GM18951 (cell line): ENCODE results near the gene HAPLN3.

ENCODE experiments used
- POLR2A ChIP-seq: IDR thresholded peaks from 4 replicates; pipeline ENCODE4 v1.6.1; 2011; ENCODE audit warnings: mild to moderate bottlenecking; ENCODE audit not compliant: insufficient read length, insufficient read depth; ENCODE audit errors: extremely low read depth
- in situ Hi-C: fragments of 300-500 bp; cut with MboI; formaldehyde crosslinking; loops from one replicate; pipeline ENCODE4 v1.12.0; 2022; ENCODE audit warnings: low sequenced_read_pairs, mixed read lengths, inconsistent platforms; ENCODE audit not compliant: unreplicated experiment

HAPLN3 gene

DNA sequence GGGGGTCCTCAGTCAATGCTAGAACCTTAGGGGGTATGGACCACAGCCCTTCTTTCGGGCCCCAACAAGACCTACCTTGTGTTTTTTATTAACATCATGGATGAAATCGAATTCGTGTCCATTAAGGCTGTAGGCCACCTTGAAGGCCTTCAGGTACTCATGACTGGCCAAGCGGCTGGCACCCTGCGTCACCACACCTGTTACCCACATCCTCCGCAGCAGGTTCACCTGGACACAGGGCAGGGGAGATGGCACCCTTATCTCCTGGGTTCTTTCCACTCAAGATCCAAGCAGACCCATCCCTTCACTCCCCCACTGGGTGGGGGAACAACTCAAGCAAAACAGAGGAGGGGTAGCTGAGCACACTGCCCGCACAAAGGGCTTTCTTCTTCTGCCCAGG is 11.2 kb upstream of the HAPLN3 start:
- in situ Hi-C loops, result loop anchor here (5.0 kb wide), 1 partner anchor 111 kb away; no protein-coding TSS in a partner anchor
- no peak for TF ChIP-seq POLR2A

DNA sequence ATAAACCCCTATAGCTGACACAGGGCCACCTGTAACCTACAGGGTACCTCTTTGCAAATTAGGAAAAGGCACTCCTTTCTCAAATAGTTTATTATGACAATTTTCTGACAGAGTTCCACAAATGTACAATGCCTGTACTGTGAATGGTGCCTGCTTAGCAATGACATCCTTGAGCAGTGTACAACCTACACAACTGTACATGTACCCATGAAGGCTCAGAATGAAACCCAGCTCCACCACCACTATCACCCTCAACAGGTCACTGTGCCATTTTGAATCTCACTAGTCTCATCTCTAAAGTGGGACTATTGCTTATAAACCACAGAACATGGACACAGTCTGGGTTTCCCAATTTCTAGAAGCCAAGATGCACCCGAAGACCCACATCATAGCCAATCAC is 10.8 kb upstream of the HAPLN3 start:
- in situ Hi-C loops, result loop anchor here (5.0 kb wide), 1 partner anchor 111 kb away; no protein-coding TSS in a partner anchor
- no peak for TF ChIP-seq POLR2A

DNA sequence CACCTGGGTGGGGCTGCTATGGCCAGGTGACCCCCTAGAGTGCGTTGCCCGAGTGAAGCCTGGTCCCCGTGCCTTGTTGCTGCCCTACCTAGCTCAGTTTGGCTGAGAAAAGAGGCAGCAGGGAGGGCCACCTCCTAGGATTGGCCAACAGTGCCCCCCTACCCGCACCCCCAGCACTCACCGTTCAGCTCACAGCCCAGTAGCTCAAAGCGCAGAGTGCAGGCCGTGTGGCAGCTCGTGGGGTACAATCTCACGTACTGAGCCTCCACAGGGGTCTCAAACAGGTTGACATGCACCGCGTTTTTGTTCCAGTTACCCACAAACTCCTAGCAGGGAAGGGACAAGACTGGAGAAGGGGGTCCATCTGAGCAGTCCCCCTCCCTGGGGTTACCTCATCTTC is 10.2 kb upstream of the HAPLN3 start:
- TF ChIP-seq POLR2A, result no peak
- in situ Hi-C loops, result loop anchor here (5.0 kb wide), 1 partner anchor 112 kb away; no protein-coding TSS in a partner anchor

DNA sequence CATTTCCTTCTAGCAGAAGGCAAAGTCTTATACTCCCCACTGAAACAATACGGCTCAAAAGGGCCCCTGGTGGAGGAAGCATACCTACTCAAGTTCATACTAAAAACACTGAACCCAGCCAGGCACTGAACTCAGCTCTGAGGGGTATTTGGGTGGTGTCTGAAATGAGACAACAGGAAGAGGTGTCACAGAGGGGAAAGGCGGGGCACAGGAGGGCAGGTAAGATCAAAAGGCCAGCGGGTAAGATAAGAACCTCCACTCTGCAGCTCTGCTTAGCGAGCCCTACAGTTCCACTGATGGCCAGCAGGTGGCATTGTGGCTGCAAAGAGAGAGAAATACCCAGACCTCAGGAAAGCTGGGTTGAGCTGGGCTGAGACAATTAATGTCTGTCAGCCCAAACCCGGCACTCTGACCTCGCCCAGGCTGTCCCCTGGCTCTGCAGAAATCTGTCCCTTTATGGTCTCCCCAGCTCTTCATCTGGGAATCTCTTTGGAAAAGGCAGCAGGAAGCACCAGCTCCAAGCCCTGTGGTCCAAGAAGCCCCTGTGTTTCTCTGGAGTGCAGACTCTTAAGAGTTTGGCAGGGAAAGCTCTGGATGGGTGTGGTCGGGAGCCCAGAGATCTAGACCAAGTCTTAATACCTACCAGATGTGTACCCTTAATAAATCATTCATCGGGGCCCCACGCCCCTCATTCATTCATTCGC is 9.4 kb upstream of the HAPLN3 start:
- in situ Hi-C loops, result loop anchor here (5.0 kb wide), 1 partner anchor 113 kb away; no protein-coding TSS in a partner anchor
- no peak for TF ChIP-seq POLR2A

DNA sequence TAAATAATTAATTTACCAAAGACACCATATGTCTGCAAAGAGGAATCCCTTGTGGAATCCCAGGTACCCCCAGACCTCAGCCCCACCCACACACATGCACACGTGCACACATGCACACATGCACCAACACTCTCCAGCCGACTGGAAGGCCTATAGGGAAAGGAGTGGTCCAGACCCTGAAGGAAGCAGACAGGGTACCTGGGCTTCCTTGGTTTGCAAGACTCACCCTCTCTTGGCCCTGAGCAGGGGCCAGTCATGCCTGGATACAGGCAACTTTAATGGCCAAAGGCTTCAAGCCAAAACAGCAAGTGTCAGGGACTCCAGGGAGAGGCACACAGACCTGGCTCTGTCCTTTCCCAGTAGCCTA is 8.9 kb upstream of the HAPLN3 start:
- in situ Hi-C loops, result no loop called here
- TF ChIP-seq POLR2A, result no peak

DNA sequence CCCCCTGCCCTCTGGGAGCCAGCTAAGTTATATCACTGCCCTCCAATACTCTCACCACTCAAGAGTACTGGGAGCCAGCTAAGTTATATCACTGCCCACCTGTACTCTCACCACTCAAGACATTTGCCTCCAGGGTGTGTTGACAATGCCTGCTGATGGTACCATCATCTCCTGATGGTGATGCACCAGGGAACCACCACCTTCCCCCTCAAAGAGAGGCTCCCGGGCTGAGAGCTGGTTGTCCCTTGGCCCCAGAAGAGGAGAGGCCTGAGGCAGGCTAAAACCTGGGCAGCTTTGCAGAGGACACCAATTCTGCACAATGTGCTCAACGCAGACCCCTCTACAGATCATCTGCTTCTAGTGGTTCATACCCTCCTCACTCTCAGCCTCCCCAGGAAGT is 7.5 kb upstream of the HAPLN3 start:
- in situ Hi-C loops, result no loop called here
- no peak for TF ChIP-seq POLR2A

DNA sequence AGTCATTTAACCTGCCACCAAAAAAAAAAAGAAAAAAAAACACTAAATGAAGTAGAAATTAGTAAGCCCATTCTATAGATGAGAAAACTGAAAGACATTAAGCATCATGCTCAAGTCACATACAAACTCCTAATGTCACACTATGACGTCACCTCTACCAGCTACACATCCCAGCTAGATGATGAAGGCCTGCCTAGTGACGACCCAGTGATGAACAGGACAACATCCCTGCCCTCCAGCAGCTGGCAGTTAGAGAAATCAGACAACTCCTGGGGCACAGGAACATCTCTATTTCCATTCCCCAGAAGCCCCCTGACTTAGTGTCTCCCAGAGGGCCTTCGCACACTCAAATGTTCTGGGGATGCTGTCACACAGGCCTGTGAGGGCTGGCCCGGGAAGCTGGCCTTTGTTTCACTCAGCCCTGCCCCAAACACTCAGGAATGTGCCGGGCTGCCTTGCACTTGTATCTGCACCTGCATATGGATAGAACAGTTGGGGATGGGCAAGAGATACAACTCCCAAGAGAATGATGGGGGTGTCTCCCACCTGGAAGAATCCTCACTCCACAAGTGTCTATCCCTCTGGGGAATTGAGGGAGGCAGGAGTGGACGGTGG is 7.0 kb upstream of the HAPLN3 start:
- TF ChIP-seq POLR2A, result no peak

DNA sequence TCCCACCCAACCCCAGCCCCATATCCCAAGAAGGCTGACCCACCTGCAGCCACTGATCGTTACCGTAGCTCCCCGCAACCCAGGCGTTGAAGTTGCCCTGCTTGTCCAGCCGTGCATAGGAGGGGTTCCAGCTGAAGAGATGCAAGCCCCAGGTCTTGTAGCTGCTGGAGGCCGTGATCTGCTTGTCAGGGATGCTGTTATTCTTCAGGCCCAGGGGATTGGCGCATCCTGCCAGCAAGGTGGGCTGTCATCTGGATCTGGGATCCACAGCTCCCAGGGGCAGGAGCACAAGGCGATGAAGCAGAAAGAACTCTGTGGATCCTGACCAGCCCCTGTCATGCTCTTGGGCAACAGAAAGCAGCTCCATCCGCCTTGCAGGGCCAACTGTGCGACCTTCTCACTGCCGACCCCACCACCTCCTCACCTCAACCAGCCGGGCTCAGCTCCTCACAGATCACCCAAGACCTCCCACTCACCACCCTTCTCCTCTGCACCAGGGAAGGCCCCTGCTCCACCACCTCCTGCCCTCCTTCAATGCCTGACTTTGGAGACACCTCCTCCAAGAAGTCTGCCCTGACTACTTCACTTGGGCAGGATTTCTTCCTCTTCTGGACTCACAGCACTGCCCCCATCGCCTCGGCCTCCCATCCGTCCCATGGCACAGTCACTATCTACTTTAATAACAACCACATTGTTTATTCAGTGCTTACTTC is 6.3 kb upstream of the HAPLN3 start:
- in situ Hi-C loops, result no loop called here
- TF ChIP-seq POLR2A, result no peak

More for the DNA sequence above, 7.0 kb upstream of the HAPLN3 start:
- in situ Hi-C loops, result no loop called here

DNA sequence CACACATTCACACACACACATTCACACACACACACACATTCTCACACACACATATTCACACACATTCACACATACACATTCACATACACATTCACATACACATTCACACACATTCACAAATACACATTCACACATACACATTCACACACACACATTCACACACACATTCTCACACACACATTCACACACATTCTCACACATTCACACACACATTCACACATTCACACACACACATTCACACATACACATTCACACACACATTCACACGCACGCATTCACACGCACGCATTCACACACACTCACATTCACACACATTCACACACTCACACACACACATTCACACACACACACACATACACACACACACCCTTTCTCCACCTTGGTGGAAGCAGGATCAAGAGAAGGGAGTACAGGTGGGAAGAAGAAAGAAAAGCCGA is 5.7 kb upstream of the HAPLN3 start:
- TF ChIP-seq POLR2A, result no peak
- in situ Hi-C loops, result no loop called here

DNA sequence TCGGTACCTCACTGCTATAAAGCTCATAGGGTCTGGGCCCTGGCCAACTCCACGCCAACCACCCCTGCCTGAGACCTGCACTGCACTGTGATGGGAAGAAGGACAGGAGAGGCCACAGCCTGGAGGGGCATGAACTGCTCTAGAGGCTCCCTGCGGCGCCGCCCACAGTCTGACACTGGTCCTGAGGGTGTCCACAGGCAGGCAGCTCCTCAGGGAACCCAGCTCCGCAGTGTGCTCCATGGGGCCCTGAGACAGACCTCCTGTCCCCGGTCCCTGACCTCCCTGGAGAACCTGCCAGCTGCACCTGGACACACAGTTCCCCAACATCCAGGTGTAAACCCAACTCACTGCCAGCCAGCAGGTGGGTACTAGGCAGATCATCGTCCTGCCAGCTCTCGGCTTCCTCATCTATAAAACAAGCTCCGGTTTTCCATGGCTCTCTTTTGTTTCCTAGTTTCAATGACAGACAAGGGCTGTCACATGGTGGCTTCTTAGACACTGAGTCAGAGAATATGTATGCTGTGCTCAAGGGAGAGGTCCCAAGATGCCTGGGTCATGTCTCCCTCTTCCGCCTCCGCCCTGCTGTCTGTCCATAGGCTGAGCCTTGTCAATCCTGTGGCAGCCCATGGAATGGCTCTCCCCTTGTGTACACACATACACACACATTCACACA is 5.1 kb upstream of the HAPLN3 start:
- in situ Hi-C loops, result no loop called here
- no peak for TF ChIP-seq POLR2A

DNA sequence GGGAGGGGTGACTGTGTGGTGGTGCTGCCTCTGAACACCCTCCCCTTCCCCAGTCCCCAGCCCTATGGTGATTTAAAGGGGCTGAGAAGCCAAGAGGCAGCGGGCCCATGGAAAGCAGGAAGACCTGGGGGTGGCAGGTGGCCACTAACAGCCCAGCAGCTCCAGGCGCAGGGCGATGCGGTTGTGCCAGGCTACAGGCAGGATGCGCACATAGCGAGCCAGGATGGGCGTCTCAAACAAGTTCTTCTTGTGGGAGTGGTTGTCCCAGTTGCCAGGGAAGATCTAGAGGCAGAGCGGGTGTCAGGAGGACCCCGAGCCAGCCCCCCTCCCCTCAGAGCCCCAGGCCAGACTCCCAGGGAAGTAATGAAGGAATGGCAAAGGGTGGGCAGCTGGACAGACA is 3.9 kb upstream of the HAPLN3 start:
- no peak for TF ChIP-seq POLR2A
- in situ Hi-C loops, result no loop called here

DNA sequence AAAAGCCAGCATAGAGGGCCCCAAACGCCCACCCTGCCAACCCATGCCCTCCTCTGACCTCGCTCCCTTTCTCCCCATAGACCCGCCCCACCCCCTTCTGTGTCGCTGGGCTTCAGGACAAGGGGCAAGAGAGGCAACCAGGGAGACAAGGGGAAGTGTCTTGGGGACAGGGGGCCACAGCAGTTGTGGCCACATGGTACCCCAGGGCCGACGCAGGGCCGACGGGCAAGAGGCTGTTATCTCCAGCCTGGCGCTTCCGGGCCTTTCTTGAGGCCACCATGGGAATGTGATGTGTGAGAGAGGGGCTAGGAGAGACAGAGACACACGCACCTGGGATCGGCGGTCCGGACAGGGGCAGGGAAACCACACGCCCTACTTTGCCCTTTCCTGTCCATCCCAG is 3.4 kb upstream of the HAPLN3 start:
- in situ Hi-C loops, result no loop called here
- TF ChIP-seq POLR2A, result no peak
